Putamen (tissue), 1 donor: ENCODE data around the gene BMP6.

Experiments
- DNase-seq: peaks from one replicate; pipeline ENCODE4 v3.0.0-alpha.2; 2016; ENCODE audit warnings: low spot score

The BMP6 gene

GRCh38 chr6:7828124-7828523, 102.2 kb downstream of the BMP6 start:
- no peak for DNase-seq

GRCh38 chr6:7832904-7833750, 107.2 kb downstream of the BMP6 start:
- no peak for DNase-seq

GRCh38 chr6:7833751-7834070, 107.8 kb downstream of the BMP6 start:
- no peak for DNase-seq

- no peak for DNase-seq
Observed at GRCh38 chr6:7836371-7837026, 110.6 kb downstream of the BMP6 start.

- DNase-seq, result no peak
Observed at GRCh38 chr6:7841781-7842468, 116.0 kb downstream of the BMP6 start.

GRCh38 chr6:7846966-7847818, 121.3 kb downstream of the BMP6 start:
- DNase-seq, result no peak

GRCh38 chr6:7848229-7848628, 122.3 kb downstream of the BMP6 start:
- no peak for DNase-seq

GRCh38 chr6:7851780-7852179, 125.9 kb downstream of the BMP6 start:
- DNase-seq, result no peak

GRCh38 chr6:7859591-7859990, 133.7 kb downstream of the BMP6 start:
- no peak for DNase-seq

- DNase-seq, result no peak
Observed at GRCh38 chr6:7865781-7866180, 139.9 kb downstream of the BMP6 start.

- no peak for DNase-seq
Observed at GRCh38 chr6:7866526-7866925, 140.6 kb downstream of the BMP6 start.

- no peak for DNase-seq
Observed at GRCh38 chr6:7868926-7869325, 143.0 kb downstream of the BMP6 start.

GRCh38 chr6:7878401-7878964, 152.6 kb downstream of the BMP6 start:
- no peak for DNase-seq

- DNase-seq, result no peak
Observed at GRCh38 chr6:7879043-7879442, 153.1 kb downstream of the BMP6 start.

- no peak for DNase-seq
Observed at GRCh38 chr6:7879579-7879978, 153.7 kb downstream of the BMP6 start.

GRCh38 chr6:7879980-7880717, 154.2 kb downstream of the BMP6 start:
- no peak for DNase-seq

GRCh38 chr6:7880718-7881107, 154.8 kb downstream of the BMP6 start:
- DNase-seq, result no peak

GRCh38 chr6:7881765-7882500, 156.0 kb downstream of the BMP6 start:
- no peak for DNase-seq

- DNase-seq, result no peak
Observed at GRCh38 chr6:7882505-7883257, 156.8 kb downstream of the BMP6 start.

- DNase-seq, result no peak
Observed at GRCh38 chr6:7883381-7883780, 157.5 kb downstream of the BMP6 start.
